ENCODE measurements around the gene PPP3CA. TPM values are rescaled to one million over a fixed set of nuclear protein-coding genes. Genes with fewer than 3 reads are reported as not detected.

The PPP3CA gene
- total and polyA plus RNA-seq, 2 of the 8 experiments (the other 6 are each of a cell fraction or from before 2014, with no cell fraction given), result 7.9 to 35.0 TPM

DNA sequence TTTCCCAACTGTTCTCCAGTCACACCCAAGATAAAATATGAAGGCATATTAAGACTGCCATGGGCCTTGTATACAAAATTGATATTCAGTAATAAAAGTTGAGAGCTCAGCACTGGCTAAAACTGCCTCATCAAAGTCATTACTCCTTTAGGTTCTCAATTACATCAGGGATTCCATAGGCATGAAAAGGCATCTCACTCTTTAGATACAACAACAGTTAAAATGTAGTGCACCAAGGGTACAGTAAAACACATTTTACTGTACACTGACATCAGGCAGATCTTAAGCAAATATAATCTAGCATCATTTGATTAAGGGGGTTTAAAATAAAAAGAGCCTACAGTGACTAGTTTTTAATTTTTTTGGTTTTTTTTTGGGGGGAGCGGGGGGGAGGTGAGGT lies 107.7 kb downstream of the PPP3CA start:
- Histone ChIP-seq H3K27me3 (replicated peaks in 1 of 4; ENCODE audit: control insufficient read depth in 3 of 4, extremely low read depth in 1 of 4, insufficient read depth in 3 of 4, low read length in 3 of 4) (no peaks in the 10 kb centered on the region), H2BK12ac (ENCODE audit: low read depth, low read length) (no peak overlapping the region), H3K9me3 (ENCODE audit: insufficient read depth in 2 of 2, low read depth in 1 of 2, low read length in 1 of 2) (no peaks in the 10 kb centered on the region), H3K56ac (replicated peaks; ENCODE audit: insufficient read length, low read depth, low read length) (no peak overlapping the region), H3K27ac (ENCODE audit: low read depth, low read length) (no peak overlapping the region), H3K23ac (ENCODE audit: insufficient read length) (no peak overlapping the region), H3K23me2 (ENCODE audit: low read depth, low read length) (no peaks in the 10 kb centered on the region), H4K20me1 (replicated peaks in 1 of 2; ENCODE audit: control insufficient read depth in 1 of 2, insufficient read depth in 2 of 2, low read length in 2 of 2) (peaks cover 0 to 2% of the 10 kb centered on the region in 2 experiments), H2BK20ac (ENCODE audit: low read length) (no peak overlapping the region), H3K9ac (replicated peaks in 1 of 4; ENCODE audit: extremely low read depth in 1 of 4, low read depth in 3 of 4, low read length in 3 of 4) (peak overlapping the region in 1 of 4 experiments; percentile 34; a peak in 1 of 7 replicates), H3K36me3 (ENCODE audit: control insufficient read depth in 2 of 4, insufficient read depth in 4 of 4, low read length in 3 of 4) (no peaks in the 10 kb centered on the region), H3K4me3 (ENCODE audit: extremely low read depth in 1 of 4, insufficient read depth in 2 of 4, low read depth in 3 of 4, low read length in 4 of 4) (no peak overlapping the region), H3K79me1 (ENCODE audit: low read depth, low read length) (peaks cover 3% of the 10 kb centered on the region; the same call in 1 of the 2 replicates), H3K79me2 (ENCODE audit: control insufficient read depth in 1 of 2, insufficient read depth in 2 of 2, low read length in 2 of 2) (peaks cover 0 to 78% of the 10 kb centered on the region in 2 experiments; a peak in 2 of 4 replicates), H2AFZ (ENCODE audit: low read length) (no peak overlapping the region), H3K18ac (ENCODE audit: extremely low read depth, low read length) (no peak overlapping the region), H4K5ac (ENCODE audit: insufficient read length, low read depth, low read length) (no peak overlapping the region), H3K14ac (ENCODE audit: insufficient read length) (no peak overlapping the region), H4K8ac (ENCODE audit: extremely low read depth, insufficient read depth, low read length) (no peak overlapping the region), H3K4ac (replicated peaks; ENCODE audit: insufficient read length, low read depth, low read length) (no peak overlapping the region), H2BK120ac (replicated peaks; ENCODE audit: low read depth, low read length) (no peak overlapping the region), H3K4me2 (ENCODE audit: insufficient read depth in 1 of 2, low read depth in 2 of 2, low read length in 2 of 2) (no peak overlapping the region), H3K4me1 (replicated peaks in 1 of 4; ENCODE audit: control insufficient read depth in 3 of 4, insufficient read depth in 4 of 4, low read length in 3 of 4) (peaks cover 0 to 2% (median 0%) of the 10 kb centered on the region in 4 experiments; a peak in 1 of 7 replicates), H2AK5ac (ENCODE audit: low read depth, low read length) (no peak overlapping the region), H2BK15ac (ENCODE audit: low read length) (no peak overlapping the region), H2BK5ac (ENCODE audit: low read depth, low read length) (no peak overlapping the region), H4K91ac (replicated peaks; ENCODE audit: insufficient read length, low read length) (no peak overlapping the region)
- FAIRE-seq, result no peak
- ChIA-PET POLR2A (ENCODE audit: partially characterized antibody) (no interaction called here), CTCF (ENCODE audit: partially characterized antibody) (no interaction called here)
- WGBS, 2 experiments (ENCODE audit: extremely low coverage in 1 of 2, insufficient coverage in 1 of 2, insufficient read length in 1 of 2, insufficient replicate concordance in 2 of 2, low coverage in 1 of 2, low lambda C conversion rate in 2 of 2, missing lambda C conversion rate in 1 of 2), result 69% methylated on average over 1 of the region's 1 CpG; no CpG with 5 or more reads in 1 of the 2 experiments
- DNase-seq (ENCODE audit: low read depth in 1 of 2, low spot score in 2 of 2), result no peak
- TF ChIP-seq RNF2 (IDR thresholded peaks at IDR 0.05; ENCODE audit: borderline replicate concordance, low read depth, low read length, missing control alignments, poor library complexity, severe bottlenecking), result no peak
- no peak for TF ChIP-seq EGR1 (IDR thresholded peaks at IDR 0.05; ENCODE audit: borderline replicate concordance, low read depth, low read length)
- TF ChIP-seq YY1 (IDR thresholded peaks at IDR 0.05; ENCODE audit: low read depth, low read length), result no peak
- no peak for TF ChIP-seq RXRA (IDR thresholded peaks at IDR 0.05; ENCODE audit: insufficient read depth, low read depth, low read length)
- no peak for TF ChIP-seq BCL11A (IDR thresholded peaks at IDR 0.05; ENCODE audit: low read depth in 2 of 2, low read length in 2 of 2)
- no peak for TF ChIP-seq NANOG (IDR thresholded peaks at IDR 0.05; ENCODE audit: insufficient read depth, low read depth, low read length, poor library complexity, severe bottlenecking)
- no peak for TF ChIP-seq TAF1 (IDR thresholded peaks at IDR 0.05; ENCODE audit: low read depth, low read length)
- TF ChIP-seq HDAC2 (IDR thresholded peaks at IDR 0.05; ENCODE audit: borderline replicate concordance in 1 of 2, low read depth in 2 of 2, low read length in 2 of 2), result no peak
- no peak for TF ChIP-seq PHF8 (conservative IDR thresholded peaks at IDR 0.05; ENCODE audit: low read depth, low read length)
- TF ChIP-seq SP2 (IDR thresholded peaks at IDR 0.05; ENCODE audit: low read length), result no peak
- TF ChIP-seq ATF2 (IDR thresholded peaks at IDR 0.05; ENCODE audit: low read length), result no peak

Data from H1 (cell line).